GM23248 (cell line): Measurements from ENCODE around the gene DENND1A.

Source experiments
- EZH2 ChIP-seq: fragments of 200-600 bp; sonication (generic); IDR thresholded peaks from 2 replicates; pipeline ENCODE4 v1.6.1; 2018; ENCODE audit warnings: antibody characterized with exemption, mild to moderate bottlenecking; ENCODE audit not compliant: insufficient read depth, poor library complexity, severe bottlenecking
- EZH2phosphoT487 ChIP-seq: fragments of 200-600 bp; sonication (generic); IDR thresholded peaks from 2 replicates; pipeline ENCODE4 v1.6.1; 2018; ENCODE audit warnings: antibody characterized with exemption, moderate library complexity, mild to moderate bottlenecking, low read depth; ENCODE audit not compliant: insufficient read depth

DNA sequence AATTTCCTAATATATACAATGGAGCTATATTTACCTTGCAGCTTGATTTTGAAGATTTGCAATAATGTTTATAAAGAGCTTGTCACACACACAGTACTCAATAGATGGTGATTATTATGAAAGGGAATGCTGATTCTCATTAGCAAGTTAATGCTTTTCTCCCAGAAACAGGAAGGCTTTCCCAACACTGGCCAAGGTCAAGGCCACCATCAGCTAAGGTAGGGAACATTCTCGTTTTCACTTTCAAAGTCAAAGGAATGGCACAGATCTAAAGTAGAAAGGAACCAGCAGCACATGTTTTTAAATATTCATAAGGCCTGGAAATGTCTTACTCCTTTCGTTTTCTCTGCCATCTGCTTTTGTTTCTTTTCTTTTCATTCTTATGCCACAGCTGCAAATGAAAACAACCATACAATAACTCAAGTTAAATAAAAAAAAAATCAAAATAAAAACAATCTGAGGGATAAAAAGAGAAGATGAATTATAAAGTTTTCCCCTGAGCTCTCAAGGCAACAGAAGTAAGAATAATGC is 307.1 kb downstream of the DENND1A start:
- TF ChIP-seq EZH2 (no peak), EZH2phosphoT487 (no peak)
